Measurements from ENCODE around the gene PHACTR2.

The PHACTR2 gene

DNA sequence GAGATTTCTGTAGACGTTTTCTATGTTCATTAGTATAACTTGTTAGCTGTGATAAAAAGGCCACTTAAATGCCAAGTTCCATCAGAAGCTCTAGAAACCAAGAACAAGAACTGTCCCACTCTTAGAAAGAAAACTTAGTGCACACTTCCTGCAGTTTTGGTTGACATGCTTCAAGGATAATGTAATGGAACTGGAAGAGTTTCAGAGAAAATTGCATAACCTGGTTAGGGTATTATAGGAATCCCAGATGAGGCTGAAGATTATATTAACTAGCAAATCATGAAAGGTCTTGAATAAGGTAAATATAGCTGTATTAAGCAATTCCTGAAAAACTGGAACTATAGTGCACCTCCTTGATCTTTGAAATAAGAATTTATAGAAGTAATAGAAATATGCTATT, 1.8 kb upstream of the PHACTR2 start:
- no peak for DNase-seq

DNA sequence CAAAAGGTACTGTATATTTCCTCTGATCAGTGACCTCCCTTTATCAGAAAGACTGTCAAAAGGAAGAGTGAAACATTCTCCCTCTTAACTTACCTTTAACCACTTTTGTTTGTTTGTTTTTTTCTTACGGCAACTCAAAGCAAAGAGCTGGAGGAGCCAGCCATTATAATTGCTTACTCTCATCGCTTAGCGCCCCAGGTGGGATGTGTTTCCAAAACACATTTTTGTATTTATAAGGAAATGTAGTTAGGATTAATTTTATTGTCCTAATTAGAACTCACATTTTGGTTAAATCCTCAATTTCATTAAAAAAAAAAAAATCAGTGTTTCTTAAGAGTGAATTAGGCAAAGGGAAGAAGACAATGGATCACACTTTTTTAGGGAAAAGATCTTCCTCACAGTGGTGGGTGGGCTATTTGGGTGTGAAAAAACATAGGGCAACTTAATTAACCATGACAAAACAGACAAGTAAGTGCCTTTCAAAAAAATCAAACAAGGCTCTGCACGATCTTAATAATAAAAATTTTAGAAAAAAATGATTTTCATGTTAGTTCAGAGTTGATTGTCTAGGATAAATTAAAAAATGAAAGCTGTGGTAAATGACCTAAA, 1.2 kb upstream of the PHACTR2 start:
- no peak for DNase-seq

DNA sequence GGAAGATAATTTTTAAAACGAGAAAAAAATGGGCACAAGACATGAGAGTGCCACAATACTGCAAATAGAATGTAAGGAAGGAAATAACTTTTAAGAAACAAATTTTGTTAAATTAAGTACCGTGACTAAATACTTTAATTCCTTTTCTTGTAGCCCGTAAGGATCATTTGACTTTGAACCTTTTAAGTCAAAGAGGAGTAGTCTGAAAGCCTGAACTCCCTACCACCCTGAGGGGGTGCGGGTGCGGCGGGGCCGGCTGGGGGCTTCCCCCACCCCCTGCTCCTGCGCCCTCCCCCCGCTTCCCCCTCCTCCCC, 231 bp upstream of the PHACTR2 start:
- no peak for DNase-seq

DNA sequence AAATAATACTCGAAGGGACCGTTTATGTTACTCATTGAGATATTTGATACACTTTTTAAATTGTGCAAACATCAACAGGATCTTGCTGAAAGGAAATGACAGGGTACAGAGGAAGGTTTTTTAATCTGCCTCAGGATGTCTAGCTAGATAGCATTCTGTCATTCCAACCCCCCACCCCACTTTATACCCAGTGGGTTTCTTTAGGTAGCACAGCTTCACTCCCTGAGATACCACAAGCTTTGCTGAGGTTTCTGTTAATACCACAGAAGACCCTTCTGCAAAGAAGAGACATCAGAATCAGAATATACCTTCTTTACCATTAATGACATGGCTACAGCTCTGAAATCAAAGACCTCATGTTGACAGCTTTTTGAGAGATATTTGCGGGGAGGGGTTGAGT, 1.3 kb downstream of the PHACTR2 start:
- no peak for DNase-seq

DNA sequence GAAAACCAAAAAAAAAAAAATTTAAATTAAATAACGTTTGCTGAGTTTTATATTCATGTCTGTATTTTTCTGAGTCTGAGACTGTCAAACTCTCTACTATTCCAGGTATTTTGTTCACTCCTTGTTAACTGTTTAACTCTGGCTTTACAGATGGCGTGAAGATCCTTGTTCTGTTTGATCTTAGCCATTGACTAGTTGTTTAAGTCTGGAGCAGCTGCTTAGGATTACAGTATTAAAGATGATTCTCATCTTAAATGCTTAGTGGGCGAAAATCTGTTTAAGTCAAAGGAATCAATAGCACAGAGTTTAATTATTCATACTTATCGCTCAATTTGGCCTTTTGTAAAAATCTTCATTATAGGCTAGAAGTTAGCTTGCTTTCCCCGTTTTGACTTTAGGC, 2.4 kb downstream of the PHACTR2 start:
- DNase-seq = no peak

DNA sequence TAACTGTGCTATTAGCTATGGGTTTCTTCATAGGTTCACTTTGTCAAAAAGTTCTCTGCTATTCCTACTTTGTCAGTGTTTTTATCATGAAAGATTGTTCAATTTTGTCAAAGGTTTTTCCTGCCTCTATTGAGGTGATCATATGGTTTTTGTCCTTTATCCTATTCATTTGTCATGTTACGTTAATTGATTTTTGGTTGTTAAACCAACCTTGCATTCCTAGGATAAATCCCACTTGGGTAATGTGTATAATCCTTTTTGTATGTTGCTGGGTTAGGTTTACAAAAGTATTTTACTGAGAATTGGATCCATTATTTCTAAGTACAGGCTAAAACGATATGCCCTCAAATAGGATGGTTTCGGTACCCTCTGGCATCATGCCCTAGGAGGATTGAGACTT, 5.0 kb downstream of the PHACTR2 start:
- DNase-seq = no peak

DNA sequence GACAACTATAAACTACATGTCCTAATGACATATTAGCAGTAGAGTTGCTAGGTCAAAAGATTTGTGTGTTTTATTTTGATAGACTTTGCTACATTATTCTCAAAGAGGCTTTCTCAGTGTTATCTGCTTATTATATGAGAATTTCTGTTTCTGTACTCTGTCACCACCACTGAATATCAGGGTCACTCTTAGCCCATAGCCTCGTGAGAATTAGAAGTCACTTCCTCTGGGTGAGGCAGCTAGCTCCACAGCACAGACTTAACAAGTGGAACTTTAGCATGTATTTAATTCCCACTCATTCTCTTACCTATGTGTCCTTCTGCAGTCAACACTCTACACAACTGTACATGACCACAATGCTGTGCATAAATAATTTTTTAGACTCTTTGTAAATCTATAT, 6.7 kb downstream of the PHACTR2 start:
- no peak for DNase-seq

DNA sequence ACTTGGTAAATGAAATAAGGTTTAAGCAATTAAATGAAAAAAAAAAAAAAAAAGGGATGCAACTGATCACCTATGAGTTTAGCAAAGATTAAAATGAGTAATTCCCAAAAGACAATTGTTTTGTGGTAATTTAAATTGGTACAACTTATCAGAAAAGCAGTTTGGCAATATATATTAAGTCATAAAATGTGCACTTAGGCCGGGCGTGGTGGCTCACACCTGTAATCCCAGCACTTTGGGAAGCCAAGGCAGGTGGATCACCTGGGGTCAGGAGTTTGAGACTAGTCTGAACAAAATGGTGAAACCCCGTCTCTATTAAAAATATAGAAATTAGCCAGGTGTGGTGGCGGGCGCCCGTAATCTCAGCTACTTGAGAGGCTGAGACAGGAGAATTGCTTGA, 7.9 kb downstream of the PHACTR2 start:
- no peak for DNase-seq

DNA sequence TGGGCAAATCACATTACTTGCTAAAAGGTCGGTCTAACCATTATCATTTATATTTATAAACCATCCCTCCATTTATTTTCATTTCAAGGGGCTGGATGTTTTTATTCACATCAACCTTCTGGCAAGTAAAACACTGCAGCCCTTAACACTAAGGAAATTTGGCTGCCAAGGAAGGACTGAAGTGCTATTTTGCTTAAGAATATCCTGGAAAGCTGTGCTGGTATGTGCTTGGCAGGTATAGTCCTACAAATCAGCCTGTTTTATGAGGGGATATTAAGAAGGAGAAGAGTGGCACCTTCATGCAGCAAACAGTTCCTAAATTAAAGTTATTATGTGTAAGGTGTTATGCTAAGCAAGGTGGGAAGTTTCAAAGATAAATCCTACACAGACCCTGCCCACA, 9.8 kb downstream of the PHACTR2 start:
- DNase-seq = no peak

DNA sequence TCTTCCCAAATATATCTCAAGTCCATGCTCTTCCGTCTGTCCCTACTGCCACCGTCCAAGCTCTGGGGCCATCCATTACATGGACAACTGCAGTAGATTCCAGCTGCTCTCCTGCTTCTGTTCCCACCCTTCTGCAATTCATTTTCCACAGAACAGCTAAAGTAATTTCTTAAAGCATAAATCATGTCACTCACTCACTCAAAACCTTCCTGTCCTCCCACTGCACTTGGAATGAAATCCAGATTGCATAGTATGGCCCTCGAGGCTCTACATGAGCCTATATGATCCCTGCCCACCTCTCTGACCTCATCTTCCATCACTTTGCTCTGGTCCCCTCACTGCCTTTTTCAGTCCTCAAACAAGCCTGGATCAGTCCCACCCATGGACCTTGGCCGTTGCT, 10.9 kb downstream of the PHACTR2 start:
- DNase-seq = no peak

DNA sequence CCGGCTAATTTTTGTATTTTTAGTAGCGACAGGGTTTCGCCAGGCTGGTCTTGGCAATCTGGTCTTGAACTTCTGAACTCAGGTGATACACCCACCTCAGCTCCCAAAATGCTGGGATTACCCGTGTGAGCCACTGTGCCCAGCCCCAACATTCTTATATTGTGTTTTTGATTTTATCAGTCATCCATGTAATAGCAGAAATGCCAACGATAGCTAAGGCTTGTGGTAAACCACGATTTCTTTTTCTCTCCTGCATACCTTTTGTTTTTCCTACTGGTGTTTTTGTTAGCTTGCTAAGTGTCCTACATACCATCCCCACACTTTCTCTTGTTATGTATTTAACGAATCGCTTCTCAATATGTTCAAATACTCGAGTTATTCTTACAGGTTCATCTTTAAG, 12.1 kb downstream of the PHACTR2 start:
- DNase-seq = no peak

DNA sequence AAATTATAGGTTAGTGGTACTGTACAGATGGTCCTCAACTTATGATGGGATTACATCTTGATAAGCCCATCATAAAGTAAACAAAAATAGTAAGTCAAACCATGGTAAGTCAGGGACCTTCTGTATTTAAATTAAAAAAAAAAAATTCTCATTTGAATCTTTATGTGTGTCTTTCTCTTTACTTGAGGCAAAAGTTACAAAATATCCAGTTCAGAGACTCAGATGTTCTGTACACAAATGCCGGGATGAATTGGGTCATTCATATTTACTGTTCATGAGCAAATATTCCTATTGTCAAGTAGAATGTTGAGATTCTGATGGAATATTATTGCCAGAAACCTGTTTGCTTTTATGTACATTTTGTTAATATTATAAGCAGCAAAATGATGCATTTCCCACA, 13.4 kb downstream of the PHACTR2 start:
- no peak for DNase-seq

DNA sequence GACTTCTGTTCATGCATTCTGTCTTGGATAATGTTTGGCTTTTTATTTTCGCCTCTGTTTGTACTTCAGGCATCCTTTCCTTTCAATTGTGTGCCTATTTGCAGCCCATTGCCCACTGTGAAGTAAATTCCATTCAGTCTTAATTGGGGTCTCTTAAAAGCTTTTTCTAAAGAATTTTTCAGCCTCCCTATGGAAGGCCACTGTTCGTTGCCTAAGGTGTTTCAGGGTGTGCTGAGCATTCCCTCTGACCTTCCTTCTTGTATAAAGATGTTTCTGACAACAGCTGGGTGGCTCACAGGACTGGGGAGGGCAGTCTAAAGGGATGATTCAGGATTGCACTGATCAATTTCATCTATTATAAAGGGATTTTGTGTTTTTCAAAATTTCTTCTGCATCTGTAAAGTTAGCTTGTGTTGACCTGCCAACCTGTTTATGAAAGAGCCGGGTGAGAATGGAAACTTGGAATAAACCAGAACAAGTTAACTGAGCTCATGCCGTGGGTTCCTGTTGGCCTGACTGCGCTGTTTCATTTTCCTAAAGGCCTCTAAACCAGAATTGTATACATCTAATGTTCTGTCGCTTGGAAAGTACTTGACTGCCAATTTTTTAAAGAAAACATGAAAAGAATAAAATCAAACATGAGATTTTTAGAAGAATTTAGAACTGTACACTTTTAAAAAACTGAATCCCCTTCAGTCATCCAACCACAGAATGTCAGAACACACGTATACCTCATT, 14.3 kb downstream of the PHACTR2 start:
- no peak for DNase-seq

DNA sequence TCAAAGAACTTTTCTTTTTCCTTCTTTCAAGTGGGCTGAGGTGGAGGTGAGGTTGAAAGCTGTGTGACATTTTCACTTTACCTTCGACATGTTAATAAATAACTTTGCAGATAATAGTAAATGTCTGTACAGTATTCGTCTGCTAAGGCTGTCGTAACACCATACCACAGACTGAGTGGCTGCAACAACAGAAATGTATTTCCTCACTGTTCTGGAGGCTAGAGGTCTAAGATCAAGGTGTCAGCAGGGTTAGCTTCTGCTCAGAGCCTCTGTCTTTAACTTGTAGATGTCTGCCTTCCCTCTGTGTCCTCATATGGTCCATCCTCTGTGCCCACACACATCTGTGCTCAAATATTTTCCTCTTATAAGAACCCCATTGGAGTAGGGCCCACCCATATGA, 14.9 kb downstream of the PHACTR2 start:
- no peak for DNase-seq

DNA sequence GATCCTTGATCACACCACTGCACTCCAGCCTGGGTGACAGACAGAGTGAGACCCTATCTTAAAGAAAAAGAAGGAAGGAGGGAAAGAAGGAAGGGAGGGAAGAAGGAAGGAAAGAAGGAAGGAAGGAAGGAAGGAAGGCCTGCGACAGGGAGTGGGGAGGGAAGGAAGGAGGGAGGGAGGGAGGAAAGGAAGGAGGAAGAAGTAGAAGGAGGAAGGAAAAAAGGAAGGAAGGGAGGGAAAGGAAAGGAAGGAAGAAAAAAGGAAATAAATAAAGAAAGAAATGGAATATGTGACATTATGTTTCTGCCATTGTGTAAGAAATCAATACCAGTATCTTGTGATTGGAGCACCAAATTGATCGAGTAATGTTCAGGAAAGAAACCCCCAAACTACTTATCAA, 16.2 kb downstream of the PHACTR2 start:
- DNase-seq = no peak

DNA sequence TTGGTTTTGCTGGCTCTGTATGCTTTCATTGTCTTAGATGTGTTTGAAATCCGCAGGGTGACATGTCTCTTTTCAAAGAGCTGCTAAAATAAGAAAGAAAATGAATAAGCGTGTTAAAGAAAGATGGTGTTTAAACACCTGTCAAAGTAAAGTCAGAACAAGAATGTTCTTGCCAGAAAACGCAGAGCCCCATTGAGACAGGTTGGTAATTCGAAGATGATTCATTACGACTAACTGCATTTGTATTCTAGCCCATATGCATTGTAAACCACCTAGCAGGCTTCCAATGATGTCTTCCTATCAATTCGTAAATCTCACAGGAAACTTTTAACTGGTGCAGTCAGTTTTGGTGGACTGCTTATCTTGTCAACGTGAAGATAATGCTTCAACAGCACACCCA, 16.8 kb downstream of the PHACTR2 start:
- DNase-seq = peak; percentile 21

DNA sequence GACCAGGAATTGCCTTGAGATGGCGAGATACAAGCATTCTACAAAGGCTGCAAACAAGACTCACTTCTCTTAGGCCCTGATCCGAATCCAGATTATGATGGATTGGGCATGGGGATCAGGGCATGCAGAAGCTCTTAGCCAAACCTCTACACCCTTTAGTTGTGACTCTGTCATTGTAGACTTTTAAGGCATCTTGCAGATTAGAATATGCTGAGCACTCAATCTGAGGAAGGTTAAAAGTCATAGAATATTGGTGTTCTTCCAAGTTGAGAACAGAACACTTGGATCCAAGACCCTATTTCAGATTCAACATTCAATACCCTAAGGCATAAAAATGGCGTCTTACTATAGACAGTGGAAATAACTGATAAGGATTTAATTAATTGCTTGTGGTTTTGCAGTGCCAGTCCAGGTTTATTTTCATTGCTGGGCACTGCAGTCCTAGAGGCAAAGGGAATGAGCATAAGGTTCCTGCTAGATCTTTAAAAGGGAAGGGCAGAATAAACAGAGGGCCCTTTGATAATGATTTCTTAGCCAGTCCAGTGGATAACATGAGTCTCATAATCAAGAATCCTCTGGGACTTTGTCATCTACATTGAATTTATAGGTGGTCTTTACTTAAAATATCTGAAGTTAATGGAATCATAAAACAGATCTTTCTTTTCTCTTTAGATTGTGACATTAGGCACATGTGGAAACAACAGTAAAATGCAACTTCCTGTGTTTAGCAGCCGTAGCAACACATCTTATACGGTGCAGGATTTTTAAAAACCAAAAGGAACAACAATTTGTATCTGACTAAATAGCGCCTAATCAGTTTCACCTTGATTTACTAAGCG, 17.6 kb downstream of the PHACTR2 start:
- no peak for DNase-seq

DNA sequence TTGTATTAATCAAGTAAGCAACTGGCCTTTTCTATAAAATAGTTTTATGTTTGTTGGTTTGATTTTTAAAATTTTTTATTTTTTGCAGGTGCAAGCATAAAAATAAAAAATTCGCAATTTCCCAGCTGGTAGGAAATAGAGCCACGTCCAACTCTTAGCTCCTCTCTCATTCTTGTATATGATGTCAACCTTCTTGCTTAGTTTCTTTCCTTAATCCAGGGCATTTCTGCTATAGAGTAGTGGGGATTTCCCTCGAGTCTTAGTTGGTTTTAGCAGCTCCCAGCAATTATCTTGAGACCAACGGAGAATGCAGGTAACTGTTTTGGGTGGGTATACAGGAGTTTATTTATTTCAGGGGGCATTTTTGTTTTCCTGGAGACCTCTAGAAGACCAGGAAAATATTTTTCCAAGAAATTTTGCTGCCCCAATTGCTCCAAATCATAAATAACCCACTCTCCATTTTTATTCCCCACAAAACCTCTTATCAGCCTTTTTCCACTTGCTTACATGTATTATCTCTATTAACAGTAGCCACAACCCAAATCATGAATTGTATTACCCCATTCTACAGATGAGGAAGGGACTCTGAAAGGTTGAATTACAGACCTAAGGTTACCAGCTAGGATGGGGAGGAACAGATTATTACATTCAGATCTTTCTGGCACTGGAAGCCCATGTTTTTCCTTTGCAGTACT, 18.4 kb downstream of the PHACTR2 start:
- DNase-seq = no peak

DNA sequence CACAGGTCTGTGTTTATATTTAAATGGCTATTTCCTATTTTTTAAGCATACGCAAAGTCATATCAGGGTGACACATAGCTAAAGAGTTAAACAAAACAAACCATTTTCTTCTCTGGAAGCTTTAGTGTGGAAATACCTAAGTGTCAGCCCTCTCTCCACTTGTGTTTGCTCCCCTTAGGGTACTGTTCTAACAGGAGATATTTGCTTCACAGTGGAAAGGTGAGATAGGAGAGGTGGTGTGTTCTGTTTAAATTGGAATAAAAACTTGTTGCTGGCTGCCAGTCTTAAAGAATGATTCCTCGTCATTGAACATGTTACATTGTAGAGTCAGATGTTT, 18.9 kb downstream of the PHACTR2 start:
- DNase-seq = no peak

DNA sequence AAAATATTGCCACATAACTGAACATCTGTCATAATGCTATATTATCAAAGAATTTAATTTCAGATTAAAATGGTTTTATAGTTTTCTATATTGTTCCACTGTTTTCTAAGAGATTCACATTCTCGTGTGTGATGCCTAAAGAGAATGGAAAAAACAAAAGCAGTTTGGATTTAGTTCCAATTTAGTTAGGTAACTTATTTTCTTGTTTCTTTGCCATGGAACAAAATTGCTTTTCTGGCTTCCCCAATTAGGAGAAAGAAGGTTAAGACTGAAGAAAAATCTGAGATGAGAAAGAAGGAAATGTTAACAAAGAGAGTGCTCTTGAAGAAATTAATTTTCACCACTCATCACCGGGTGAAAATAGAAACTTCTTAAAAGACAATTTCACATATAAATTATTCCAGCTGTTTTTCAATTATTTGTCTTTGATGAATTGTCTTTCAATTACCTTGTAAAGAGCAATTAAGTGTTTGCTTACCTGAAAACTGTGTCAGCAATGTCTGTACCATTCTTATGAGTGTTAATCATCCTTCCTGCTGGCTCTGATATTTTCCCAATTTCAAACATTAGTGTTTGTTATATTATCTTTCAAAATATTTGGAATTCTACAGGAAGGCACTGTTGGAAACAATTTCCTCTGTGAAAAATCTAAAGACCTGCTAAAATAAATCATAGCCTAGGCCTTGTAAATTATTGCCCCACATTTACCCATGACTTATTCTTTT, 19.5 kb downstream of the PHACTR2 start:
- no peak for DNase-seq

DNA sequence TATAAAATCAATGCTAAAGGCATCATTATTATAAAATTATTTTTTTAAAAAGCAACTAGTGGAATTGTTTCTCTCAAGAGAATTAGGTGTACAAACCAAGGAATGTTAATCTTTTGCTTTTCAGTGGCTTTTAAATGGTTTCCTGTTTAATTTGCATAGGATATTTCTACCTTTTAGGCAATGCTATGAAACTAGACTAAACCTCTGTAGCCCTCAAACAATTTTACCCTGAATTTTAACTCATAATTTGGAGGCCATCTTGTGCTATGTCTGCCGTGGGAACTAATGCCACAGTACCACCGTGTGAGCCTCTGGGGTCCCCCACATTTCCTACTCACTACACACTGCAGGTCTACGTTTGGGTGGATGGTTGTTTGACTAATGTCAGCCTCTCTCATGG, 20.6 kb downstream of the PHACTR2 start:
- DNase-seq = no peak

DNA sequence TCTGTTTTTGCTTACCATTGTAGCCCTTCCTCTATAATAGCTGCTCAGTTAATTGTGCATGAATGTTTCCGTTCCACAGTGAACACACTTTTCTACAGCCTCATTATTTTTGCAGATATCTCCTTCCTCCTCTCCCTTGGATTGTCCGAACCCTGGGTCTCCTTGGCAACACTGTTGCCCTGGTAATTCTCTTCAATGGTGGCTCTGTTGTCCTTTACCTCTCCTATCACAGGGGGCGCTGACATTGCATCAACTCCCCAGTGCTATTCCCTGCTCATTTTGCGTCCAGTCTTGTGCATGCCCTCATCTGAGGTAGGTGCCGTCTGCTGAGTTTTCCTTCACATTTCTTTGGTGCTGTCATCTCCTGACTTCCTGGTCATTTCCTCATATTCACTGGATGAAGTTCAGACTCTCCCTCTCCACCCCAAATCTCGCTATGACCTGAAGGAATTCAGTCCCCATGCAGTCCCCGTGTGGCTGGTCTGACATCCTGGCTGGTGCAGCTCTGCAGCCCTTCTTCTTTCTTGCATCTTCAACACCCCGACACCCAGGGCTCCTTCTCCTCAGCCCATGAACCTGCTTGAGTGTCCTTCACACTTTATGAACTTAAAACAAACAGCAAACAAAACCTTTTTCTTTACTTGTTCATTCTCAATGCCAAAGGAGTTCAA, 21.1 kb downstream of the PHACTR2 start:
- DNase-seq = no peak

DNA sequence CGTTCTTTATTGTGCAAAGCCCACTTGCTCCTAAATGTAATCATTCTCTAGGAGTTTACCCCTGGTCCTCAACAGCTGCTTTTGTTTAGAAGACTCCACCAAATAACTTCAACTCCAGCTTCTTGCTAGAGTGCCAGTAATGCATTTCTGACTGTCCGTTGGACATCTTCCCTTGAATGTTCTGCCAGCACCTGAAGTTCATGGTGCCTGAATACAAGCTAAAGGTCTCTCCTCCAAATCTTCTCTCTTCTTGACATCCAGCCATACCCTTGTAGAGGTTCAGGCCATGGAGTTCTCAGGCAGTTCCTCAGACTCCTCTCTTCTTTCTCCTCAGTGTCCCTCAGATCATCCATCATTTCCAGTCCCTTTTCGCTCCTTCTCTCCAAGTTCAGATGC, 21.7 kb downstream of the PHACTR2 start:
- DNase-seq = no peak
